Measurements from ENCODE around the gene VPS52. TPM values are rescaled to one million over a fixed set of nuclear protein-coding genes. Genes with fewer than 3 reads are reported as not detected.

The VPS52 gene
- total RNA-seq, 1 donor from 2014 or later = 28.7 TPM

GRCh38 chr6:33306356-33306755 is 34.7 kb upstream of the VPS52 start:
- Mint-ChIP-seq H3K27me3 (ENCODE audit: insufficient read depth, low read depth) (peaks cover 5% of the 10 kb centered on the region), H3K27ac (no peak overlapping the region), H3K9me3 (no peaks in the 10 kb centered on the region), H3K4me3 (no peak overlapping the region), H3K36me3 (peaks cover 11% of the 10 kb centered on the region), H3K4me1 (peaks cover 8% of the 10 kb centered on the region)
- Histone ChIP-seq H3K36me3 (no peaks in the 10 kb centered on the region), H3K79me2 (ENCODE audit: low read depth) (peaks cover 20% of the 10 kb centered on the region), H3K9ac (no peak overlapping the region), H2AFZ (replicated peaks) (no peak overlapping the region), H3K4me2 (no peak overlapping the region), H3K9me3 (ENCODE audit: low read depth) (no peaks in the 10 kb centered on the region), H3K27me3 (no peaks in the 10 kb centered on the region), H4K20me1 (ENCODE audit: low read depth) (peaks cover 14% of the 10 kb centered on the region), H3K27ac (no peak overlapping the region), H3K4me1 (no peaks in the 10 kb centered on the region), H3F3A (ENCODE audit: low read depth) (no peaks in the 10 kb centered on the region), H3K4me3 (no peak overlapping the region)
- TF ChIP-seq EZH2 (IDR thresholded peaks at IDR 0.05) (no peak), EZH2phosphoT487 (IDR thresholded peaks at IDR 0.05) (no peak)
- TF ChIP-seq, protein P1, sequence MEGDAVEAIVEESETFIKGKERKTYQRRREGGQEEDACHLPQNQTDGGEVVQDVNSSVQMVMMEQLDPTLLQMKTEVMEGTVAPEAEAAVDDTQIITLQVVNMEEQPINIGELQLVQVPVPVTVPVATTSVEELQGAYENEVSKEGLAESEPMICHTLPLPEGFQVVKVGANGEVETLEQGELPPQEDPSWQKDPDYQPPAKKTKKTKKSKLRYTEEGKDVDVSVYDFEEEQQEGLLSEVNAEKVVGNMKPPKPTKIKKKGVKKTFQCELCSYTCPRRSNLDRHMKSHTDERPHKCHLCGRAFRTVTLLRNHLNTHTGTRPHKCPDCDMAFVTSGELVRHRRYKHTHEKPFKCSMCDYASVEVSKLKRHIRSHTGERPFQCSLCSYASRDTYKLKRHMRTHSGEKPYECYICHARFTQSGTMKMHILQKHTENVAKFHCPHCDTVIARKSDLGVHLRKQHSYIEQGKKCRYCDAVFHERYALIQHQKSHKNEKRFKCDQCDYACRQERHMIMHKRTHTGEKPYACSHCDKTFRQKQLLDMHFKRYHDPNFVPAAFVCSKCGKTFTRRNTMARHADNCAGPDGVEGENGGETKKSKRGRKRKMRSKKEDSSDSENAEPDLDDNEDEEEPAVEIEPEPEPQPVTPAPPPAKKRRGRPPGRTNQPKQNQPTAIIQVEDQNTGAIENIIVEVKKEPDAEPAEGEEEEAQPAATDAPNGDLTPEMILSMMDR (IDR thresholded peaks at IDR 0.05) = no peak
- DNase-seq (ENCODE audit: low spot score) = no peak

- Mint-ChIP-seq H3K4me3 (no peak overlapping the region), H3K27ac (no peak overlapping the region), H3K9me3 (no peaks in the 10 kb centered on the region), H3K36me3 (peaks cover 11% of the 10 kb centered on the region), H3K27me3 (ENCODE audit: insufficient read depth, low read depth) (peaks cover 2% of the 10 kb centered on the region), H3K4me1 (peaks cover 10% of the 10 kb centered on the region)
- Histone ChIP-seq H3K9ac (no peak overlapping the region), H3K27me3 (no peaks in the 10 kb centered on the region), H3K4me3 (no peak overlapping the region), H3K79me2 (ENCODE audit: low read depth) (peaks cover 33% of the 10 kb centered on the region), H4K20me1 (ENCODE audit: low read depth) (peaks cover 27% of the 10 kb centered on the region), H3K4me1 (no peaks in the 10 kb centered on the region), H2AFZ (replicated peaks) (no peak overlapping the region), H3K9me3 (ENCODE audit: low read depth) (no peaks in the 10 kb centered on the region), H3K4me2 (no peak overlapping the region), H3K27ac (no peak overlapping the region), H3F3A (ENCODE audit: low read depth) (peaks cover 6% of the 10 kb centered on the region), H3K36me3 (no peaks in the 10 kb centered on the region)
- TF ChIP-seq, protein P1 (IDR thresholded peaks at IDR 0.05) = no peak
- no peak for TF ChIP-seq EZH2 (IDR thresholded peaks at IDR 0.05)
- no peak for TF ChIP-seq EZH2phosphoT487 (IDR thresholded peaks at IDR 0.05)
- DNase-seq (ENCODE audit: low spot score) = no peak
These were observed 33.4 kb upstream of the VPS52 start for GRCh38 chr6:33305052-33305451.

DNA sequence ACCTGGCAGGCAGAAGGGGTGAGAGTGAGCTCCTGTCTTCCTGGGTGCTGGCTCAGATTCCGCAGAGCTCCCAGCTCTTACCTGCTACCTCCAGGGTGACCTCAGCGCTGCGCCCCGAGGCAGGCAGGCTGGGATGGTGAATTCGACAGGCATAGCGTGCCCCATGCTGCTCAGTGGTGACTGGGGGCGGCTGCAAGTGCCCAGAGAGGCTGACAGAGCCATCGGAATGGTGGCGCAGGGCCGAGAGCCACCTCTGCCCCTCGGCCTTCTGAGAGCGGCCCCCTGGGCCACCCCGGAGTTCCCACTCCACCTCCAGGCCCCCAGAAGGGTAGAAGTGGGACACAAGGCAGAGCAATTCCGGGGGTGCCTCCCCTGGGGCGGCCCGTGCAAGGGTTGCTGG is 32.5 kb upstream of the VPS52 start:
- H2AFZ ChIP-seq (replicated peaks) = no peak overlapping the region
- H3K36me3 ChIP-seq = no peaks in the 10 kb centered on the region
- no peaks in the 10 kb centered on the region for H3K9me3 ChIP-seq (ENCODE audit: low read depth)
- DNase-seq (ENCODE audit: low spot score) = no peak
- H3K27ac ChIP-seq = no peak overlapping the region
- peaks cover 13% of the 10 kb centered on the region for H3K36me3 Mint-ChIP-seq
- no peak overlapping the region for H3K4me3 Mint-ChIP-seq
- peaks cover 14% of the 10 kb centered on the region for H3F3A ChIP-seq (ENCODE audit: low read depth)
- no peak overlapping the region for H3K4me3 ChIP-seq
- peaks cover 35% of the 10 kb centered on the region for H3K79me2 ChIP-seq (ENCODE audit: low read depth)
- no peaks in the 10 kb centered on the region for H3K4me1 ChIP-seq
- no peaks in the 10 kb centered on the region for H3K9me3 Mint-ChIP-seq
- no peak overlapping the region for H3K27ac Mint-ChIP-seq
- peaks cover 5% of the 10 kb centered on the region for H3K27me3 Mint-ChIP-seq (ENCODE audit: insufficient read depth, low read depth)
- no peak overlapping the region for H3K9ac ChIP-seq
- peaks cover 30% of the 10 kb centered on the region for H4K20me1 ChIP-seq (ENCODE audit: low read depth)
- H3K4me1 Mint-ChIP-seq = peaks cover 16% of the 10 kb centered on the region
- TF ChIP-seq EZH2 (IDR thresholded peaks at IDR 0.05) = no peak
- TF ChIP-seq EZH2phosphoT487 (IDR thresholded peaks at IDR 0.05) = no peak
- TF ChIP-seq, protein P1 (IDR thresholded peaks at IDR 0.05) = no peak
- H3K4me2 ChIP-seq = no peak overlapping the region
- H3K27me3 ChIP-seq = no peaks in the 10 kb centered on the region
